Limb (tissue), 2 donors: ENCODE measurements around the gene FBXO9.

ENCODE experiments used
- DNase-seq, 2 donors: peaks; one replicate each; pipeline ENCODE4 v3.0.0-alpha.2; 2016; ENCODE audit errors: extremely low spot score in 2 of 2

Gene FBXO9

DNA sequence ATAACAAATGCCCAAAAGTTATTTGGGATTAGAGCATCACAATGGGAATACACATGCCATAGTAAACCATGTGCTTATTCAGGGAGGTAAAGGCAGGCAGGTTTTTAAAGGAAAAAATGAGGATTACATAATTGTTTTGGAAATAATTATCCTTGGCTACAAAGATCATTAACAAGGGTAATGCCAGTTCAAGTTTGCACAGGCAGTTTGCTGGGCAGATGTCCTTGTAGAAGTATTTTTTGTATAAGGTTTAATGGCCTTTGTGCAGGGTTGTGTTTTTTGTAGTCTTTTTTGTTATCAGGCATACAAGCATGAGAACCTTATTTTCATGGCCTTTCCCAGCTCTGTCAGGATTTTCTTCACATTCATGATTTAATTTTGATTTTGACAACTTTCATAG lies 24.7 kb downstream of the FBXO9 start:
- DNase-seq: no peak

DNA sequence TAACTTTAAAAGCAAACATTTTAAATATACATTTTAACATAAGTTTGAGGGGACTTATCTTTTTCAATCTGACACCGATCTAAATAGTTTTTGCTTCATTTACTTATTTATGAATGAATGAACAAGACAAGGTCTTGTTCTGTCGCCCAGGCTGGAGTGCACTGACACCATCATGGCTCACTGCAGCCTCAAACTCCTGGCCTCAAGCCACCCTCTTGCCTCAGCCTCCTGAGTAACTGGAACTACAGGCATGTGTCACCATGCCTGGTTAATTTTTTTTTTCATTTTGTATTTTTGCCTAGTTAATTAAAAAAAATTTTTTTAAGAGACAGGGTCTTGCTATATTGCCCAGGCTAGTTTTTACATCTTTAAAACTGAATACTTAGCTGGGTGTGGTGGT lies 25.4 kb downstream of the FBXO9 start:
- no peak for DNase-seq

DNA sequence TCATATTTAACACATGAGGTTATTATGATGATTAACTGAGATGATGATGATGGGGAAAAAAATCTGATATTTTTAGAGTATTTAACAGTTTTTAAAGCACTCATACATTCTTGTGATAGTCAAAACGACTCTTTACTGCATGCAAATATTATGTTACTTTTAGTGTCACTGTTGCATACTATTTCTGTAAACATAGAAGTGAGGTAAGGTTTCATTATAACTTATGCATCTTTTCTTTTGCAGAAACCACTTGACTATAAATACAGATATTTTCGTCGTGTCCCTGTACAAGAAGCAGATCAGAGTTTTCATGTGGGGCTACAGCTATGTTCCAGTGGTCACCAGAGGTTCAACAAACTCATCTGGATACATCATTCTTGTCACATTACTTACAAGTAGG lies 30.1 kb downstream of the FBXO9 start:
- no peak for DNase-seq

GRCh38 chr6:53095716-53096115 lies 30.5 kb downstream of the FBXO9 start:
- DNase-seq: no peak

DNA sequence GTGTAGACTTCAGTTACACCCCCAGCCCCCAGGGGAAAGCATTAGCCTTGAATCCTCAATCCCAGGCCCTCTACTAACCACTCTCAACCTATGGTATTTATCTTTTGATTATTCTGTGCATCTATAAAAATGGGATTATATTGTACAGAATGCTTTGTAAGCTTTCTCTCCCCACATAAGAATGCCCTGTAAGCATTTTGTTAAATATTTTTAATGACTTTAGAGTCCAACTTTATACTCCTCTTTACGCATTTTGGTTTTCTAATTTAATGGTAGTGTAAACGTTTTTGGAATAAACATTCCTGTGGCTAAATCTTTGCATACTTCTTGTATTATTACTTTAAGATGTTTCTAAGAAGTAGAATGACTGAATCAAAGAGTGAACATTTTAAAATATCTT lies 35.4 kb downstream of the FBXO9 start:
- DNase-seq: no peak

GRCh38 chr6:53101006-53101405 lies 35.8 kb downstream of the FBXO9 start:
- DNase-seq: no peak

DNA sequence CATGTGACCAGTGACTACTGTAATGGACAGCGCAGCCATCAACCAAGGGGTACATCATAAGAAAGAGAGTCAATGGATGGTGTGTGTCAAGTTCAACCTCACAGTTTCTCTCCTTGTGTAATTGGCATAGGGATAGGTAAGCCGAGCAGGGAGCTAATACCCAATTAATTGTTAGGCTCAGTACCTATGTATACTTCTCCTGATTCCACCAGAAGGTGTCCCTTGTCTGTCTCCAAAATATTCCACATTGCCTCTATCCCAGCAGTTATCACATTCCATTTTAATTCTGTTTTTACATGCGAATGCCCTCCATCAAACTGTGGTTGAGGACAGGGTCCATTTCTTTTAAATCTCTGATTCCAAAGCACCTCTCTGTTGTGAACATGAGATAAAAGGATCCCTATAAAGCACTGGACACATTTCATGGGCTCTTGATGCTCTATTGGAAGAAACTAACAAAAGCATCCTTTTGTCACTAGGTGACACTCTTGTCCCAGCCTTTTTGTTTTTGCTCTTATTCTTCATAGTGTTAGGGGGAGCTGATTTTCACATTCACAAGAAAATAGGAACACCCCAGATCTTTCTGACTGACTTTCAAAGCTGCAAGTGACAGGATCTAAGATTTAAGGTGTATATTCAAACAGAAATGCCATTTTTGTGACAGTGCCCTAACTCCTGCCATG lies 38.9 kb downstream of the FBXO9 start:
- no peak for DNase-seq

GRCh38 chr6:53104916-53105315 lies 39.7 kb downstream of the FBXO9 start:
- no peak for DNase-seq

- DNase-seq: no peak
Measured at GRCh38 chr6:53107091-53107490, 41.9 kb downstream of the FBXO9 start.

GRCh38 chr6:53109612-53110011 lies 44.4 kb downstream of the FBXO9 start:
- DNase-seq: no peak

DNA sequence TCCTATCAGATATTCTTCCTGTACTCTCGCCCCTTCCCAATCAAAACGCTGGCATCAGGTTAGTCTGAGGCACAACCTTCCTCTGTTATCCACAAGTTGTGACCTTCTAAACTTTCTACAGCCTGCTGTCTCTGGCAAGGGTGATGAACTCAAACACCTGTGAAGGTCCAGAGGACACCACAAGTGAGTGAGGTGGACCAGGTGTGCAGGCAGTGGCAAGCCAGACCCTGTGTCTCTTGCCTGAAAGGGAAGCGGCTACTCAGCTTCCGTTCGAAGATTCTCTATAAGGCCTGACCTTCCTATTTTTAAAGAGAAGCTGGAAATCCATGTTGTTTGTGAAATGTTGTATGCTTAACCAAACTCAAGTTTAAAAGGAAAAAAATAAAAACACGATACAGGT lies 46.7 kb downstream of the FBXO9 start:
- DNase-seq: no peak

DNA sequence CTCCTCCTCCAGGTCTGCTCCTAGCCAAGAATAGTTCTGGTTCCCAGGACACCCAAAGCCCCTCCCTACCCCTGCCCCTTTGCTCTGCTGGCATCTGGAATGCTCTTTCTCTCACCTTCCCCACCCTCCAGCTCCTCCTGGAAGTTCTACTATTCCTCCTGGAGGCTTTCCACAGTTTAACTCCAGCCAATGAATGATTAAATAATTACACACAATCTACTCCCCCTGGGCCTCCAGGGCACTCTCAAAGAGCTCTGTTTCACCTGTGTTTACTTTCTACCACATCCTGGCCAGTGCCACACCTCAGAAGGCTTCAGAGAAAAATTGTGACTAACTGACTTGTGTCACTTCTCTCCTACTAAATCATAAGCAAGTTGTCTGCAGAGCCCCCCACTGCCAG lies 47.2 kb downstream of the FBXO9 start:
- no peak for DNase-seq

GRCh38 chr6:53112871-53113270 lies 47.7 kb downstream of the FBXO9 start:
- no peak for DNase-seq

DNA sequence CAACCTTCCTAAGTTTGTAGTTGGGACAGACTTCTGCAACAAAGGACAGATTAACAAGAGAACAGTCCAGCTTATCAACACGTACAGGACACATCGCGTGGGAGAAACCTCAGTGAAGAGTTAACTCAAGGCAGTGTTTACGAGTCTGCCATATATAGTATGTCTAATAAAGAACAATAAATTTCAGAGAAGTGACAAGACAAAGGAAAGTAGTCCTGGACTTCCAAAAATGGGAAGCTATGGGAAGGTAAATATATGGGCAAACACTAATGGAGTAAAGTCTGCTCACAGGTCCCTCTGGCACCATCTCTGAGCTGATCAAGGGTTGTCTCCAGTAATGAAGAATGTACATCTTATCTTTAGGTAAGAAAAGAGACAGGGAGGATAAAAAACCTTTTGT lies 48.5 kb downstream of the FBXO9 start:
- DNase-seq: no peak

- DNase-seq: no peak
Measured at GRCh38 chr6:53115113-53115512, 49.9 kb downstream of the FBXO9 start.

GRCh38 chr6:53115741-53116140 lies 50.5 kb downstream of the FBXO9 start:
- DNase-seq: no peak

GRCh38 chr6:53119349-53119748 lies 54.1 kb downstream of the FBXO9 start:
- no peak for DNase-seq

DNA sequence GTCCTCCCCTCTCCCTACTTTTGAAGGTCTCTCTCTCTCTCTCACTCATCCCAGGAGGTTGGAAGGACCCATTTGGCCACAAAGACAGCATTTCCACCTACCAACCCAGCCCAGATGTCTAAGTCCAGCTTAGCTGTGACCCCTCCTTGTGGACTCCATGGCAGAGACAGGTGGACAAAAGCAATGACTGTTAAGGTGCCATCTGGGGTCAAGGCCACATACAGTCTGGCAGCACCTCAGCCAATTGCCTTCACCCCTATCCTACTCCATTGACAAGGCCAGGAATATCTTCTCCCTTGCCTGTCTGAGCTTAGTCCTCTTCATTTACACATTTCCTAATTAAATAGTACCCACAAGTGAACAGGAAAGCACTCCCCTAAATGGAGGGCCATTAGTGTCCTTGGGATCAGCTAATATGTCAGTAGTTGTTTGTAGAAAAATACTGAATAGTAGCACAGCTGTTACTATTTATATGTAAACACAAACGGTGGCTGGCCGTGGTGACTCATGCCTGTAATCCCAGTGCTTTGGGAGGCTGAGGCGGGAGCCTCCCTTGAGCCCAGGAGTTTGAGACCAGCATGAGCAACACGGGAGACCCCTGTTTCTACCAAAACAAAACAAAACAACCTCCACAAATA lies 54.7 kb downstream of the FBXO9 start:
- DNase-seq: no peak

GRCh38 chr6:53124131-53124800 lies 59.1 kb downstream of the FBXO9 start:
- DNase-seq: no peak

DNA sequence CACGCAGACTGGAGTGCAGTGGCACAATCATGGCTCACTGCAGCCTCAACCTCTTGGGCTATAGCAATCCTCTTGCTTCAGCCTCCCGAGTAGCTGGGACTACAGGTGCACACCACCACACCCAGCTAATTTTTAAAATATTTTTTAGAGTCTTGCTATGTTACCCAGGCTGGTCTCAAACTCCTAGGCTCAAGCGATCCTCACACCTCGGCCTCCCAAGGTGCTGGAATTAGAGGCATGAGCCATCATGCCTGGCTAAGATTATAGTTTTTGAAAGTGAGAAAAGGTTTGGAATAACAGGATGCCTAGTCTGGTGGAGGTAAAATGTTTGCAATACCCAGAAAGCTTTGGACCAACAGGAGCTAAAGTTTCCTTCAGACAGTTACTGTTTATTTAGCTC lies 60.1 kb downstream of the FBXO9 start:
- no peak for DNase-seq

- DNase-seq: no peak
Measured at GRCh38 chr6:53128842-53129241, 63.6 kb downstream of the FBXO9 start.

- DNase-seq: no peak
Measured at GRCh38 chr6:53130569-53131290, 65.5 kb downstream of the FBXO9 start.
